T-helper 22 cell (primary cell): ENCODE results near the gene C5orf58.
A peak's percentile ranks its signal among the peaks of the same experiment; 100 is the strongest.
"Not testable (repeated sequence)": the region's sequence is repeated elsewhere in the genome, so short reads cannot be mapped to it uniquely, and the experiment has no call there.

Experiments
- DNase-seq: peaks from one replicate; pipeline ENCODE4 v3.0.0-alpha.2; 2020; ENCODE audit warnings: low read depth

C5orf58 gene

DNA sequence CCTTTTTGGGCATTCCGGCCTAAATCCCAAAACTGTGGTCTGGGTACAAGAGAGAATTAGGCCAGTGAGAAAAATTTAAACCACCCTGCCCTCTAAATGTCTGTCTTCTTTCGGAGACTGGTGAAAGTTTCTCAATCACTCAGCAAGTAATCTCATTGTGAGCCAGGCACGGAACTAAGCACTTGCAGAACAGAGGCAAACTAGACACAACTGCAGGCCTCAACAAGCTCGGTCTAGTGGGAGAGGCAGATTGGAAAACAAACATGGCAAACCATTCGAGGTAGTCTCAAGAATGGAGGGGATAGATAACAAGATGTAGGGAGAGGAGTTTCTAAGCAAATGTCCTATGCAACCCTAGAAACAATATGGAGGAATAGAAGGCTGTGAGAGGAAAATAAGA is 8.9 kb upstream of the C5orf58 start:
- DNase-seq: no peak

DNA sequence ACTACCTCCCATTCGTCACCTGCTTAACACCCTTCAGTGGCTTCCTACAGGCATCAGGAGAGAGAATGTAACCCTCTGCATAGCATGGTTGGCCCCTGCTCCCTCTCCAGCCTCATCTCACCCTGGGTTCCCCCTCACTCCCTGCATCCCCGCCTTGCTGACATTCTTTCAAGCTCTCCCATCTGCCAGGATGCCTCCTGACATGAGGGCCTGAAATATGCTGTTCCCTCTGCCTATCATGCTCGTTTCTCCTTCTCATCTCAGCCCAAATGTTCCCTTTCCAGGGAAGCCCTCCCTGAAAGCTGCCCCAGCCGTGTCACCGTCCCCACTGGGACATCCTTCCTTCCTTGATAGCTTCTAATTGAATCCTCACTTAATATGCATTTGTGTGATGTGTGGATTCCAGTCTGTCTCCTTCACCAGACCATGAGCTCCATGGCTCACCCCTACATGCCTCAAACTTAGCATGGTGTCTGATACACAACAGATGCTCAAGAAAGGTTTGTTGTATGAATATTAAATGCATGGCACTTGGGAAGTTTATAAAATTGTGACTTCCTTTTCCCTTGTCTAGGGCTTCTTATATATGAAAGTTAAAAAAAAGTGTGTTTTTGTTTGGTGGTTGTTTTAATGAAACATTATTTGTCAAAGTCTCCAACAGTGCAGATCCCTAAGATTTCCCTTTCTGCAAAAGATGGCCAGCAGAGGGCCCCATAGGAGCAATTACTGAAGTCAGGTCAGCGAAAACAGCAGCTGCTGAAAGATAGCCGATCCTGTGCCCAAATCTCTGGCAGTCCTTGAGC is 7.3 kb upstream of the C5orf58 start:
- DNase-seq: peak; percentile 37

DNA sequence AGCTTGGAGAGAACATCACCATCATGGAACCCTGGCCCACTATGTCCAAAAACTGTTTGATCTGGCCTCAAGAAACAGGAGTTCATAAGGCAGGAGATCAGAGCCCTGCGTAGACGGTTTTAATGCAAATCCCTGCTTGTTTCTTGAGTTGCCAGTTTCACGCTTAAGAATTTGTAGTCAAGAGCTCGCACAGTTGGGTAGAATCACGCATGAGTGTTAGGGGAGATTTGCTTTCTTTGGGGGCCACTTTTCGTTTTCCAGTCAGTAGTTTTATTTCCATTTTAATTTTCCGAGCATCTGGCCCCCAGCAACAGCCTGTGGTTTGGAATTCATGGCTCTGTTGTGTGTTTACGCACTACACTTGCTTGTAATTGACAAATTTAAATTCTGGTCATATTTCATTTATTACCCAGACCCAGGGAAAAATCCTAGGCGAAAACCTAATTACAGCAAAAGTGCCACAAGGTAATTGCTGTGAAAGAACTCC is 6.6 kb upstream of the C5orf58 start:
- no peak for DNase-seq

DNA sequence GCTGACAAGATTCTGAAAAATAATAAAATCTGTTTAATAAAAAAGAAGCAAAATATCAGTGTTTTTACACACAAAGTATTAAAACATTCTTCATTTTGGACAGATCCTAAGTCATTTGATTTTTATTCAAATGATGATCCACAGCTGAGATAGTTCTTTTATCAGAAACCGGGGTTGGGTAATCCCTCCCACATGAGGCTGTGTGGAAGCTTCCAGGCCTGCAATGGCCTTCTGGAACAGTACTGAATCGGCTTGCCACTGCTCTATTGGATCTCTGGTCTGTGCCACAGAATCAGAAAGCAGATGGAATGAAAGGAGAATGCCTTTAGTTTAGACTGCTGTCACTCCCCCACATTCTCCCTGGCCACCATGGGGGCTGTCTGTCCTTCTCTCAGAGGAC is 6.1 kb upstream of the C5orf58 start:
- no peak for DNase-seq

DNA sequence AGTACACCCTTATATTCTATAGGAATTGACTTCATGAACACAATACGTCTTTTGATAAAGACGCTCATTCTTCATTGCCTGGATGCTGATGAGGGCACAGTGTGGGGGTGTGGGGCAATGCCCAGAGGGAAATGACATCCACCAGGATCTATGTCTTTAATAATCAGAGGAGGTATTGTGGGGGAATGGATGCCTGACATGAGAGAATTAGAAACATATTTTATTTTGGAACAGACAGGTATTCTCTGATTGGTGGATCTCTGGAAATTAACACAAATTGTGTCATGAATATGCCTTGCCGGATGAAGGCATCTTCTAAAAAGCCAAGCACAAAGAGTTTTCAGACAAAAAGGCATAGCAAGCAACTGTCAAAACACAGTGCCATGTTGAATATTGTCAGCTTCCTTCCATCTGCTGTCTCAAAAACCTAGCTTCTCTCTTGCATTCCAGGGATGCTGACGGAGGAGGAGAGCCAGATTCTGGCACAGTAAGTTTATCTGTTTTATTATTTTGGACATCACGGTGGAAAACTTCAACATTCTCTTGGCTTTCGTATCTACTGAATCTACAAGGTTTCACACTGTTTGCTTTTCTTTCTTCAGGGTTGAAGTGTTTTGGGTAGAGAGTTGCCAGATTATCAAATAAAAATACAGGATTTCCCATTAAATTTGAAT is 3.9 kb upstream of the C5orf58 start:
- DNase-seq: no peak

DNA sequence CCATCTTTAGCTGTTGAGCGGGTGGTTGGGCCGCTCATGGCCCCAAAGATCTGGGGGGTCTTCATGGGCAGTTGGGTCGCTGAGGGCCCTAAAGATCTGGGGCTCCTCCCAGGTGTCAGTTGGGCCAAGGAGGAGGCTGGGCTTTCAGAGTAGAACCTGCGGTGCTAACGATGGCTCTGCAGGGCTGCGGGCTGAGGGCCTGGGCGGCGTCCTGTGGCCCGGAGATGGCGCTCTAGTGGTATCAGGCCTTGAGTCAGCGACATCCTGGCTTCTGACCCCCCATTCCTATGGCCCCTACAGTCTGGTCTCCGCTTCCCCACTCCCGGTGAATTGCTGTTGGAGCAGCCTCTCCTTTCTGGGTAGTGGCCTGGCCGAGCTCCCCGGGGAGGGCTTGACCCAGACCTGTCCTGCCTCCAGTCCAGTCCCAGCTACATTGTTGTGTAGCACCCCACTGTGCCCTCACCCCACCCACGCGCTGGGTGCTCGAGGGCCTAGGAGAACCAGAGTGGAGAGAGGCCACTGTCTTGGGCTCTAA is 640 bp downstream of the C5orf58 start:
- no peak for DNase-seq

DNA sequence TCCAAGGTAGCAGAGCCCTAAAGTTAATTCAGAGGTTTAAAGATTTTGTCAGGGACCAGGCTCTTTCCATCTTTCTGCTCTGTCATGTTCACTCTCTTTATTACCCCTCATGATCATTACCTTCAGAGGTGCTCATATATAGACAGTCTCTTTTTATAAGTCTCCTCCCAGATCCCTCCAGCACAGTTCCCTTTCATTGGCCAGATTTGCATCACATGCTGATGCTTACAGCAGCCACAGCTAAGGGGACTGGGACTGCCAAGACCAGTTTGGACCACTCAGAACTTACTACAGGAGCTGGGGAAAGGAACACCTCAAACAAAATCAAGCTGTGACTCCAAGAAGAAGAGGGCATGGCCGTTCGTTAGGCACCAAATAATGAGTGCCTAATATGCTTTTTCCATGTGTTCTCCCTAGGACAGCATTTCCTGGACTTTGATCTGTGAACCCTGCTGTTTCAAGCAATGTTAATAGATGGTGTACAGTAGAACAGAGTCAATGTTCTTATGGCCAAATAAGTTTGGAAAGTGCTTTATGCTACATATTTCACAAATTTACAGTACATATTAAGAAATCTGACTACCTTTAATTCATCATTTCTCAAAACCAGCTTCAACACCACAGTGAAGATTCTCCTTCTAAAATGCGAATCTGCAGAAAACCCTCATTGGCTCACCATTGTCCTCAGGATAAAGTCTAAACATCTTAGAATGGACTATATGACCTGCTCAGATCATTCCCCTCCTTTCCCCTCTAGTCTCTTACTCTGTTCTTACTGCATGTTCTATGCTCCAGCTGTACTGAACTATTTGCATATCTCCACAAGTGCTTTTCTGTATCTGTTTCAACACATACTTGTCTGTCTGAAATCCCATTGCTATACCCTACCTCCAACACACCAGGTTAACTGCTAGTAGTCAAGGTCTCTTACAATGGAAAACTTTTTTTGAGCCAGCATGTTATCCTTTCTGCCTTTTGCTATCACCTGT is 3.4 kb downstream of the C5orf58 start:
- no peak for DNase-seq

DNA sequence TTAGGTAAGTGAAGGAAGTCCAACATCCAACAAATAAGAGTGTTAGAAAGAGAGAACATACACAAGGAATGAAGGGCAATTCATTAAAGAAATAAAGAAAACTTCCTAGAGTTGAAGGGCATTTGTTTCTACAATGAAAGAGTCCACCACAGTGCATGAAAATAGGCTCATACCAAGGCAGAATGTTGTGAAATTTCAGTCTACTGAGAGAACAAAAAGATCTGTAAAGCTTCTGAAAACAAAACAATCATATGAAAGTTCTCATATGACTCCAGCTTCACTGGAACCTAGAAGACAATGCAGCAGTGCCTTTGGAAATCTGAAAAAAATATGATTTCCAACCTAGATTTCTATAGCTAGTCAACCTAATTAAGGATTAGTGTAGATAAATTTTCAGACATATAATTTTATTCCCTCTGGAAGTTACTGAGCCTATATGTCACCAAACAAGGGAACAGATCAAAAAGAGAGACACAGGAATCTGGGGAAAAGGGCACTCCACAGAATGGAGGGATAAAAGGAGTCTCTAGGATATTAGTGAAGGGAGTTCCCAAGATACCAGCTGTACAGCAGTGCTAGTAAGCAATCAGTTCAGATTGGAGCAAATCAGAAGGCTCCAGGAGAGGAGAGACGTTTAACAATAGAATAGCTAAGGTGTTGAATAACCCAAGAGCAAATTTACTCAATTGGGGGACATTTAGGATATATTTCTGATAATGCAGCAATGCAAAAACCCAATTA is 5.8 kb downstream of the C5orf58 start:
- DNase-seq: no peak

DNA sequence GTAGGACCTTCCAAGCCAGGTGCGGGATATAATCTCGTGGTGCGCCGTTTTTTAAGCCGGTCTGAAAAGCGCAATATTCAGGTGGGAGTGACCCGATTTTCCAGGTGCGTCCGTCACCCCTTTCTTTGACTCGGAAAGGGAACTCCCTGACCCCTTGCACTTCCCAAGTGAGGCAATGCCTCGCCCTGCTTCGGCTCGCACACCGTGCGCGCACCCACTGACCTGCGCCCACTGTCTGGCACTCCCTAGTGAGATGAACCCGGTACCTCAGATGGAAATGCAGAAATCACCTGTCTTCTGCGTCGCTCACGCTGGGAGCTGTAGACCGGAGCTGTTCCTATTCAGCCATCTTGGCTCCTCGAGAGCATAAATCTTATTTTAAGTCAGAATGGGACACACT is 12.7 kb downstream of the C5orf58 start:
- DNase-seq: not testable (repeated sequence)

DNA sequence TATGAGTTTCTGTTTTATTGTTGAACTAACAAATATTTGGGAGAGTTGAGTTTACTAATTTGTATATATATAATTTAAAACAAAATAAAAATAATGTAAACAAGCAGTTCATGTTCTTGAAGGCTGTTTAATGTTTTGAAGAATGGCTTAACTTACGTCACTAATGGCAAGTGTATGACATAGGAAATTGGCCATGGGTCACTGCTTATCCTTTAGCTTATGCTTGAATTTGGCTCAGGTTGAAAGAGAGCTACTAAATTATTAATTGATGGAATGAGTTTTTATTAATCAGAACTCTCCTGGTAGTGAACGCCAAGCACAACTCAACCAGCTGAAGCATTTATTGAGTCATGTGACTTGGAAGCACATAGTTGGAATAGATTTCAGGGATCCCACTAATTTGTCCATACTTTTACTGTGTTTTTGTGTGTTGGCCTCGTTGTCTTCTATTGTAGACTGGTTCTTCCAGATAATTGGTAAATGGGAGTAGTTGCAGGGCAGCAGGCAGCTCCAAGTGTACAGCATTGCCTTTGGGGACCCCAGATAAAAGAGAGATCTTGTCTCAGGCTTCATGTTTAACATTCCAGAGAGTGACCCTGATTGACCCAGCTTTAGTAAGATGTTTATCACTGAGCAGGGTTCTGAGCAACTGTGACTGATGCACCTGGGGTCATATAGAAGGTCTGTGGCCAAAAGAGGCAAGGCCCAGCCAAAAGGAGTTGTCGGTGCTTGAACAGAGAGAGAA is 13.5 kb downstream of the C5orf58 start:
- DNase-seq: no peak

DNA sequence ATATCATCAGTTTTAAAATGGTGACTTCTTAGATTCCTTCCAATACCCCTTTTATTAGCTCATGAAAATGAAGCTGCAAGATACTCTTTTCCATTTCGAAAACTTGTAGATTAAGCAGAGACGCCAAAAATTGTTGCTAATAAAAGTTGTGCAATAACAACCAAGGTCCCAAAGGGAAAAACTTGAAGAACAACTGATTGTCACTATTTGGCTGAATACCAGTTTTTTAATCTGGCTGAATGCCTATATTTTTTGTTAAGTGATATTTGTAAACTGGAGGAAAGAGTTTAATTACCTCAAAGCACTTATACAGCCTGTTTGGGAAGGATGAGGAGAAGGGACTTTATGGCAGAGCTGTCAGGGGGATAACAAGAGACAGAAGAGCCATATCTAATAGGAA is 14.6 kb downstream of the C5orf58 start:
- no peak for DNase-seq

DNA sequence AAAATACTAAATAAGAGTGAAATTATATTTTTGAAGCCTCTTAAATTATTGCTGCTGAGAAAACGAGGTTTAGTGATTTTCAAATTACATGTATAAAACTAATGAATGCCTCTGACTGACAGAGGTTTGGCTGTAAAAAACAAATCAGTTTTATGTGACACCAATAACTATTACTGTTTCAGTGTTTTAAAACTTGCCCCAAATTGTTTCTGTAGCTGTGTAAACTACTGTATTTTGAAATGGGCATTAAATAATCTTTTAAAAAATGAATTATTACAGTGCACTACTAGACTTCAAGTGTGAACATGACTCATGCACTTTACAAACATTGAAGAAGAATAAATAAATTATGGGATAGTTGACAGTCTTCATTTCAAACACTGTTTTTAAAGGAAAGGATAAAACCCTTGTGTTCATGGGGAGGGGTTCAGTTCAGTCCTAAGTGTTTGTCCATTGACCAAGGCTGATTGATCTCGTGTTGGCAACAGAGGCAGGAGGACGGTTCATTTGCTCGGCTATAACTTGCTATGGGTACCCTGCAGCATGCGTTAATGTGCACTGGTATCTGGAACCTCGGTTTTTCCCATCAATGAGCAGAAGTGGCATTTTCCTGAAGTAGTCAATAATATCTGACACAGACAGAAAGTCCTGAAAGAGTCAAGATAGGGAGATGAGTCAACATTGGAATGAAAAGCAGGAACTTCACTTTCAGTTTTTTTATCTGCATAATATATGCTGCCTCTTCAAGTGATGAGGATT is 15.6 kb downstream of the C5orf58 start:
- DNase-seq: no peak

DNA sequence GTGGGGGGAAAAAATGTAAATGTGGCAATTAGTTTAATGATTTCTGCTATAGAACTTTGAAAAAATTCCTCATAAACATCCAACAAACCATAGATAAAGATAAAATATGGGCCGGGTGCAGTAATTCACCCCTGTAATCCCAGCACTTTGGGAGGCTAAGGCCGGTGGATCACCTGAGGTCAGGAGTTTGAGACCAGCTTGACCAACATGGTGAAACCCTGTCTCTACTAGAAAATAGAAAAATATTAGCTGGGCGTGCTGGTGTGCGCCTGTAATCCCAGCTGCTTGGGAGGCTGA is 16.1 kb downstream of the C5orf58 start:
- not testable (repeated sequence) for DNase-seq

DNA sequence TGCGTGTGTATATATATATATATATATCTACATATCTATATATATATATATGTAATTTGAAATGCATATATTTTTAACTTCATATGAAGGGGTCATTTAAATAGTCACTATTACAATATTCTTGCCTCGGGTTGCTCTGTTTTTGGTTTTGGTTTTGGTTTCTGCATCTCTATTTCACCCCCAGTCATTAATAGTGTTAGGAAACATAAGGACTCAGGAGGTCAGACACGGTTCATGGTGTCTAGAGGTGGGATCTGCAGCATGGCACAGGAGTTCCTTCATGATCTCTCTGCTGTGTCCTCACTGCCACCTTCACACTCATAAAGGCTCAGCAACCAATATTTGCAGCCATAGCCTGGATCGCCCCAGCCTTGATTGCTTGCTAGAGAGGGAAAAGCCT is 16.6 kb downstream of the C5orf58 start:
- no peak for DNase-seq

DNA sequence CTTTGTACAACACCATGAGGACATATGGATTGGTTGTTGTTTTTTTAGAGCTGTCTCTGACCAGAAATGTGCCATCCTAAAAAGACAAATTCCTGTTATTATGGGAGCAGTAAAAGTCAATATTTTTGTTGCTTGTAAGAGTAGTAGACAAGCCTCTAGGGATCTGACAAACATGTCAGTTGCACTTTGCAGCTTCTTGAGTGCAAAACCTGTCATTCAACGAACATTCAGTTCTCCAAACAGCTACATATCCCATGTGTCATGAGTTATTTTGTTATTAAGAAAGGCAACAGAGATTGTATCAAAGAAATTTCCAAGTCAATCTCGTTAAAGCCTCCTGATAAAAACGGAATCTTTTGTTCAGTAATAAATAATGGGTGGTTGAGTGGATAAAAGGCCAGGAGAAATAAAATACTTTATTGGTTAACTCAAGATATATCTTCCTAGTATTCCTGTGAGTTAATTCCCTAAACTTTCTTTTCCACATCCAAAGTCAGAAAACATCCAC is 18.1 kb downstream of the C5orf58 start:
- no peak for DNase-seq

DNA sequence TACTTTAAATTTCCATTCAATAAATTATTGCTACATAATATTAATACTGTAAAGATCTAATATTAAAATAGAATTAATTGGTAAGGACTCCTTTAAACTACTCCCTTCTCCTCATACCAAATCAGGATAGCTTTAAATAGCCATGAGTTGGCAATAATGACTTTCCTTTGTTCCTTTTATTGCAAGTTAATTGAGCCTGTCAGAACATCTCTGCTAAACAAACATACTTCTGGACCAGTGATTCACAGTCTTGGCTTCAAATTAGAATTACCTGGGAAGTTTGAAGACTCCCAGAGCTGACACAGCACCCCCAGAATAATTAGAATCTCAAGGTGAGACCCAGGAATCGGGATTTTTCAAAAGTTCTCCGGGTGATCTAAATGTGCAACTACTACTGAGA is 18.7 kb downstream of the C5orf58 start:
- DNase-seq: no peak

DNA sequence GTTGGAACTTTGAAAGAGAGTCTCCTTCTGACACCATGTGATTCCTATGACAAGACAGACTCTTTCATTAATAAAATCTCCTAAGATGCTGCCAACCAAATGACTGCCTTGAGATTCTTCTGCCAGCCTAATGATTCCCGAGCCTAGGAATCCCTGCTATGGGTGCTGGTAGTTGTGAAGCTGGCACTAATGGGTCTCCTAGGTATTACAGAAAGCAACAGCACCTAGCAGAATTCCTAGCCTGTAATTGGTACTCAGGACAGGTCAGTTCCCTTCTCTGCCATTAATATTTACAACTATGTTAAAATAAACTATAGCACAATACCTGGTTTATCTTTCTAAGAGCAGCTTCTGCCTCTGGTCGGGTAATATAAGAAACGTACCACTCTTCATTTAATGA is 19.3 kb downstream of the C5orf58 start:
- no peak for DNase-seq

DNA sequence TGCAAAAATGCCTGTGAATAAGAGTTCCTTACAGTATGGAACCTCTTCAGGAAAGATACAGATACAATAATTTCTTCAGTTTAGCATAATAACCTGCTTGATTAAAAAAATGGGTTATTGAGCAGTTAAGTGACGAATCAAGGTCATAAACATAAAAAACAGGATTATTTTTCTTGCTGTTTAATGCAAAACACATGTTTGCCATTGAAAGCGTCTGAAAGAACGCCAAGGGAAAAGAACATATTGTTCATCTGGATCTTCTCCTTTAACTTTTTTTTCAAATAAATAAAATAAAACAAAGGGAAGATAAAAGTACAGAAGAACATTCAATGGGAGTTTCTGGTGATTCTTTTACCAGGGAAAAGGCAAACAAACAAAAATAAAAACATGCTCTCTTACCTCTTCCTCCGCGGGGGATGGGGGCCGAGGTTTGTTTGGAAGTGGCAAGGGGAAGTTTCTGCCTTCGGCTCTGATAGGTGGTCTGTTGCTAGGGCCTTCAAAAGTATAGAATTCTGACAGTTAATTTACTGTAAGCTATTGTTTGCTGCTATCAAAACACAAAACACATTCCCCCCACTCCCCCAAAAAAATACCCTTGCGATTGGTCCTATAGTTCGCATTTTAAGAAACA is 20.1 kb downstream of the C5orf58 start:
- DNase-seq: no peak

DNA sequence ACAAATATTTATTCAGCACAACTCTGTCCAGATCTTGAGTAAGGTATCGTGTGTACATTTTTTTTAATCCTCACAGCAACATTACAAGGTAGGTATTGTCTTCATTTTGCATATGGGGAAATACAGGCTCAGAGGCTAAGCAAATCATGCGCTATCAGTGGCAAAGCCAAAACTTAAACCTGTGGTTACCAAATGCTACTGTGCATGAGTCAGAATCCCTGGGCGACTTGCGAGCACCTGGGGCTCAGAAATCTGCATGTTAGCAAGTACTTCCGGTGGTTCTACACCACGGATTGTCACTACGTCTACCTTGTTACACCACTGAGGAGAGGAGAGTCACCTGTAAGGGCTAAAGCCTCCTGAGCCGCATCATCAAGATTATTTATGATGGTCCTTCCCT is 21.3 kb downstream of the C5orf58 start:
- peak; percentile 77 for DNase-seq
